Islet precursor cell (in vitro differentiated cells): Measurements from ENCODE around the gene CD247.

Source experiments
- DNase-seq: peaks from one replicate; pipeline ENCODE4 v3.0.0-alpha.2; 2018

The CD247 gene

GRCh38 chr1:167542109-167543032 lies 24.0 kb upstream of the CD247 start:
- no peak for DNase-seq

DNA sequence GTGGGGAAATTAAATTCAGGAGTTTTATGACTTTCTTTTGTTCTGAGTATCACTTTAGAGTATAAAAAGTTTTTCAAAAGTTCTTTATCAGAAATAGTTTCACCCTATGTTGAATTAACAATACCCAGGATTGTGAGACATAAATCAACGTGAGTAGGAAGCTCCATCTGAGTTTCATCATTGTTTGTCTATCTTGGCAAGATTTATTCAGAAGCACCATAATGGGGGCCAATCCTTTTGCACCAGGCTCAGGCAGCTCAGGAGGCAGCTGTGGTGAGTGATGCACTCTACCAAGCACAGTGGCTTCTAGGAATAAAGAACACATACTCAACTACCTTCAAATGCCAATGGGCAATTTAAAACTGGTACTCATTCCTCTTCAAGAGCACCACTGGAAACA lies 23.3 kb upstream of the CD247 start:
- DNase-seq: no peak

GRCh38 chr1:167541003-167541402 lies 22.7 kb upstream of the CD247 start:
- DNase-seq: no peak

- DNase-seq: no peak
Observed at GRCh38 chr1:167538657-167539056, 20.3 kb upstream of the CD247 start.

DNA sequence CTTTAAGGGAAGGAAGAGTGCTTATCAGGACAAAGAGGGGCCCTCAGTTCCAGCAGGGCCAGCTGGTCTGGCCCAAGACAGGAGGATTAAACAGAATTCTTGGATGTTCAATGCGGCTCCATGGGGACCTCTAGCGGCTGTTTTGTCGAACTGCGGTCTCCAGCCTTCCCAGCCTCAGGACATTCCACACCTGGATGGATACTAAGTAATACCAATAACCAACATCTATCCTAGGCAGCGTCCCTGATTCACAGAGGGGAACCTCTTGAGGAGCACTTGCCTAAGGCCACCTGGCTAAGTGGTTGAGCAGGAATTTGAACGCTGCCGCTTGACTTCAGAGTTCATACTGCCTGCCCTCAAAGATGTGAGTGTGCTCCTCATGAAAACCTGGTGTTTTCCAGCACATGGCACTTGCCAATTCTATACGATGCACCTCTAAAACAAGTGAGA lies 15.5 kb upstream of the CD247 start:
- DNase-seq: peak; percentile 85

GRCh38 chr1:167532964-167533824 lies 14.9 kb upstream of the CD247 start:
- no peak for DNase-seq

GRCh38 chr1:167532375-167532774 lies 14.0 kb upstream of the CD247 start:
- DNase-seq: no peak

- DNase-seq: no peak
Observed at GRCh38 chr1:167529829-167530474, 11.6 kb upstream of the CD247 start.

GRCh38 chr1:167528057-167528728 lies 9.9 kb upstream of the CD247 start:
- DNase-seq: no peak

- no peak for DNase-seq
Observed at GRCh38 chr1:167526667-167527383, 8.5 kb upstream of the CD247 start.

GRCh38 chr1:167524651-167525050 lies 6.3 kb upstream of the CD247 start:
- DNase-seq: no peak

GRCh38 chr1:167522246-167522645 lies 3.9 kb upstream of the CD247 start:
- DNase-seq: no peak

DNA sequence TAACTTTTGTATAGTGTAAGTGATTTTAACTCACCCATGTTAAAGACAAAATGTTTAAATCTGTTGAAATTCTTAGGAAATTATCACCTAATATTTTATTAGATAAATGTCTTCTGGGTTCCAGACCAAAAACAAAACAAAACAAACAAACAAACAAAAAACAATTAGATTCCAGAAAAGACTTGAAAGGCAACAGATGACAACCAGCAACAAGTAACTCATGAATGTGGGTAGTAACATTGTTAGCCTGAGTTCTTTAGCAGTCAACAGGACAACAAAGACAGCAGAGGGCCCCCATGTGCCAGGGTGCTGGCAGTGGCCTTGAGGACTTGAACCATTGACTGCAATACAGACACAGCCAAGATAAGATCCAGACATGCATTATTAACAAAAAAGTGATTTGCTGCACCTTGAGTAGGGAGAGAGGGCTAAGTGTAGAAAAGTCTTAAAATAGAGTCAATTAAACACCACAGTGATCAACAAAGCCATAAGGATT lies 2.4 kb upstream of the CD247 start:
- no peak for DNase-seq

GRCh38 chr1:167517535-167518330 lies 596 bp downstream of the CD247 start:
- DNase-seq: peak; percentile 63

DNA sequence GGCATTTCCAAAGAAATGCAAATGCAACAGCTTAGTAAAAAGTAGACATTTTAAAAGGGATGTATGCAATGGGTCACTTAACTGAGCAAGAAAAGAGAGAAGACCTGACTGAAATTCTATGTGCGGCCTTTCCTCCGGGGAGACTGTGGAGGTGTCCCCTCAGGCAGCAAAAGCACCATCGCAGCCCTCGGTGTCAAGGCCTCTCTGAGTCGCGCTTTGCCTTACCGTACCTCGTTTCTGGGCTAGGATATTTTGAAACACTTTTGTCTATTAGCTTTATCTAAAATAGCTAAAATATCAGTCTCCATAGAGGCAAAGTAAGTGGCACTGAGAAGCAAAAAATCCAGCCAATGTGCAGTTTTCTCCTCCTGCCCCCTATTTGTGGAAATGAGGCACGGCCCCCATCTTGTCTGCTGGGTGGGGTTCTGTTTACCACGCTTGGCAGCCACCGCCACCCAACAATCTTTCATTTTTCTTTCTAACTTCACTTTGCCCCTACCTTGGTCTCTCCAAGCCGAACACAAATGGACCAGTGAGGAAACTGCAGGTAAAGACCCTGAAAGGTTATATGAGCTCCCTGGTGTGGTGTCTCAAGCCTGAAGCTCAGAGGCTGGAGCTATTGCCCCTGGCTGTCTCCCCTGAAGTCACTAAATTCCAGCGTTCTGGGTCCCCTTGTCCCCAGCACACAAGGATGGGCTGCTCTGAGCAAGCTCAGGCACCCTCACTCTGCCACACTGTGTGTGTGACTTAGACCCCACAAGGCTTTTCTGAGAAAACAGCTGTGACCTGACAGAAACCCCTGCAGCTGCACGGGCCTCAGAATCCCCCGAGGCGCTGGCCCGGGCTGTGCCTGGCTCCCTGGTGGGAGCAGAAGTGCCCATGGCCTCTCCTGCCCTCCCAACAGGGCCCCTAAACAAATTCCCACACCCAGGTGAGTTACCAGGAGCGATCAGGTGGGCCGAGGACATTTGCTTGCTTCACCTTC lies 1.6 kb downstream of the CD247 start:
- DNase-seq: no peak

GRCh38 chr1:167515893-167516321 lies 2.4 kb downstream of the CD247 start:
- peak; percentile 52 for DNase-seq

GRCh38 chr1:167515461-167515860 lies 2.9 kb downstream of the CD247 start:
- DNase-seq: no peak

- no peak for DNase-seq
Observed at GRCh38 chr1:167514288-167514687, 4.0 kb downstream of the CD247 start.

DNA sequence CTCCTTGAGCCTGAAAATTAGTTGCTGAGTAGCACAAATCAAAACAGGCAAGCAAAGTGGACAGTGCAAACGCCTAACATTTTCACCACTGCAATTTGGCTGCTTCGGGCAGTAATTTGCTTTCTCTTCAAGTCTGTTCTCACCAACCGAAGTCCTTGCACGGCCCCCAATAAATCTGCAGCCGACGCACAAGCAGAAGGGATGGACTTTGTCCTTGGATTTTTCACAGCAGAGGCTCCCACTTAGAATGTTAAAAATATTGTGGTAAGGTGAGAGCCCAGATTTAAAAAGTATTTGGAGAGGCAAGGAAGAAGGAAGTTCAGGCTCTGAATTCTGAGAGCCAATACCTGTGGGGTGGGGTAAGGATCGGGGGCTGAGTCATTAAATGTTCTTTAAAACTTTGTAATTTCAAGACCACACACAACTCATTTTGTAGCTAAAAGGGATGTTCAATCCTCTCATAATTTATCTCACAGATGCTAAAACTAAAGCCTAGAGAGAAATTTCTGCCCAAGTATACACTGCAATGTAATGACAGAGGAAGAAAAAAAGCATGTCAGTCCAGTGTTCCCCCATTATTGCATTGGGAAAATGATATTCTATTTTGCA lies 6.2 kb downstream of the CD247 start:
- DNase-seq: peak; percentile 30
